Loucy (cell line): ENCODE measurements around the gene TTLL5.

Experiments used
- H2AFZ ChIP-seq: fragments of 200-600 bp; sonication (generic); 2 replicates; pipeline ENCODE4 v1.6.0; 2016; ENCODE audit warnings: antibody characterized with exemption, mild to moderate bottlenecking, low read length, moderate library complexity
- H3F3A ChIP-seq: fragments of 200-600 bp; 2 replicates; pipeline ENCODE4 v1.6.0; 2016; ENCODE audit warnings: antibody characterized with exemption, low read depth, mild to moderate bottlenecking
- H3K27me3 ChIP-seq: fragments of 200-600 bp; sonication (generic); 2 replicates; pipeline ENCODE4 v1.6.1; 2014; ENCODE audit warnings: low read length, mild to moderate bottlenecking; ENCODE audit not compliant: insufficient read depth, poor library complexity, severe bottlenecking
- H3K36me3 ChIP-seq: fragments of 200-600 bp; sonication (generic); 2 replicates; pipeline ENCODE4 v1.6.1; 2016; ENCODE audit warnings: low read length; ENCODE audit not compliant: insufficient read depth
- H3K4me1 ChIP-seq: fragments of 200-600 bp; sonication (generic); 2 replicates; pipeline ENCODE4 v1.5.1; 2014; ENCODE audit warnings: low read length, mild to moderate bottlenecking; ENCODE audit not compliant: insufficient read depth, poor library complexity, severe bottlenecking
- H3K4me2 ChIP-seq: fragments of 200-600 bp; sonication (generic); 2 replicates; pipeline ENCODE4 v1.6.0; 2014; ENCODE audit warnings: antibody characterized with exemption, low read length, low read depth, mild to moderate bottlenecking; ENCODE audit not compliant: poor library complexity, severe bottlenecking
- H3K4me3 ChIP-seq: fragments of 200-600 bp; sonication (generic); 2 replicates; pipeline ENCODE4 v1.5.1; 2014; ENCODE audit warnings: low read length, mild to moderate bottlenecking, mixed read lengths; ENCODE audit not compliant: poor library complexity, severe bottlenecking
- H3K79me2 ChIP-seq: fragments of 200-600 bp; sonication (generic); 2 replicates; pipeline ENCODE4 v1.6.1; 2014; ENCODE audit warnings: low read length; ENCODE audit not compliant: insufficient read depth
- H3K9ac ChIP-seq: fragments of 200-600 bp; sonication (generic); 2 replicates; pipeline ENCODE4 v1.6.0; 2014; ENCODE audit warnings: mild to moderate bottlenecking, low read depth, low read length, moderate library complexity; ENCODE audit not compliant: poor library complexity, severe bottlenecking
- H3K9me2 ChIP-seq: fragments of 200-600 bp; sonication (generic); replicated peaks from 2 replicates; pipeline ENCODE4 v1.6.1; 2016; ENCODE audit warnings: low read depth, low read length, mixed read lengths
- H3K9me3 ChIP-seq: fragments of 200-600 bp; sonication (generic); 2 replicates; pipeline ENCODE4 v1.6.1; 2014; ENCODE audit warnings: mild to moderate bottlenecking, antibody characterized with exemption, low read length, low read depth; ENCODE audit not compliant: insufficient read depth
- H4K20me1 ChIP-seq: fragments of 200-600 bp; sonication (generic); 2 replicates; pipeline ENCODE4 v1.6.0; 2014; ENCODE audit warnings: antibody characterized with exemption, low read length, mild to moderate bottlenecking; ENCODE audit not compliant: insufficient read depth, poor library complexity, severe bottlenecking
- CTCF ChIP-seq: fragments of 200-600 bp; sonication (generic); conservative IDR thresholded peaks from 2 replicates; pipeline ENCODE4 v1.5.1; 2014; ENCODE audit warnings: mild to moderate bottlenecking, antibody characterized with exemption, low read length
- EZH2phosphoT487 ChIP-seq: fragments of 200-600 bp; IDR thresholded peaks from 2 replicates; pipeline ENCODE4 v1.6.1; 2018; ENCODE audit warnings: antibody characterized with exemption, mild to moderate bottlenecking, moderate library complexity, borderline replicate concordance

The TTLL5 gene

GRCh38 chr14:75829316-75829715 lies 168.3 kb downstream of the TTLL5 start:
- Histone ChIP-seq H3K9ac (no peak overlapping the region), H3K79me2 (no peaks in the 10 kb centered on the region), H2AFZ (no peak overlapping the region), H4K20me1 (no peaks in the 10 kb centered on the region), H3K36me3 (no peaks in the 10 kb centered on the region), H3K4me2 (no peak overlapping the region), H3K4me3 (no peak overlapping the region), H3K9me2 (no peaks in the 10 kb centered on the region), H3F3A (no peaks in the 10 kb centered on the region), H3K9me3 (no peaks in the 10 kb centered on the region), H3K4me1 (peaks cover 29% of the 10 kb centered on the region), H3K27me3 (no peaks in the 10 kb centered on the region)
- TF ChIP-seq CTCF (no peak), EZH2phosphoT487 (no peak)

- Histone ChIP-seq H3K36me3 (no peaks in the 10 kb centered on the region), H3K9me2 (no peaks in the 10 kb centered on the region), H4K20me1 (no peaks in the 10 kb centered on the region), H3K4me1 (peaks cover 23% of the 10 kb centered on the region), H3K9ac (peak overlapping the region; percentile 23), H3K4me2 (peak overlapping the region; percentile 66), H3K4me3 (peak overlapping the region; percentile 42), H3K79me2 (no peaks in the 10 kb centered on the region), H3F3A (no peaks in the 10 kb centered on the region), H2AFZ (peak overlapping the region; percentile 31), H3K9me3 (no peaks in the 10 kb centered on the region), H3K27me3 (no peaks in the 10 kb centered on the region)
- TF ChIP-seq EZH2phosphoT487, result no peak
- TF ChIP-seq CTCF, result no peak
Measured at GRCh38 chr14:75831455-75831854, 170.4 kb downstream of the TTLL5 start.

DNA sequence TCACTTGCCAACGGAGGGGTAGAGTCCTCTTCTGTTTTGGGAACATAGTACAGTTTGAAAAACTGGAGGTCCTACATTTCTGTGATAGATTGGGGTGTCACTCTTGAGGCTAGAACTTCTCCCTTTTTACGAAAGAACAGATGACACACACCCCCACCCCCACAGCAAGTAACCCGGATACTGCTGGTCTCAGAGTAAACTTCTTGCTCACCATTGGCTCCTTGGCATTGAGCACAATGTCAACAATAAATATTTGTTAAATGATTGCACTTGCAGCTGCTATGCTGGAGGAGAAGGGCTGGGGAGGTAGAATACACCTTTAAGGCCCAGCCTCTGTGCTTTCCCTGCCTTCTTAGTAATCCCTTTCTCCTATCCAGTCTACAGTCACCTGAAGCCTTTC lies 170.9 kb downstream of the TTLL5 start:
- Histone ChIP-seq H3F3A (no peaks in the 10 kb centered on the region), H2AFZ (peak overlapping the region; percentile 31; the same call in 1 of the 2 replicates), H3K4me2 (peak overlapping the region; percentile 66), H4K20me1 (no peaks in the 10 kb centered on the region), H3K4me3 (peak overlapping the region; percentile 42), H3K36me3 (no peaks in the 10 kb centered on the region), H3K4me1 (peaks cover 23% of the 10 kb centered on the region), H3K27me3 (no peaks in the 10 kb centered on the region), H3K9ac (peak overlapping the region; percentile 23), H3K79me2 (no peaks in the 10 kb centered on the region), H3K9me3 (no peaks in the 10 kb centered on the region), H3K9me2 (no peaks in the 10 kb centered on the region)
- TF ChIP-seq EZH2phosphoT487 (no peak), CTCF (no peak)
